ENCODE data around the gene PIKFYVE.
"Not testable (repeated sequence)": the region's sequence is repeated elsewhere in the genome, so short reads cannot be mapped to it uniquely, and the experiment has no call there.

Gene PIKFYVE

DNA sequence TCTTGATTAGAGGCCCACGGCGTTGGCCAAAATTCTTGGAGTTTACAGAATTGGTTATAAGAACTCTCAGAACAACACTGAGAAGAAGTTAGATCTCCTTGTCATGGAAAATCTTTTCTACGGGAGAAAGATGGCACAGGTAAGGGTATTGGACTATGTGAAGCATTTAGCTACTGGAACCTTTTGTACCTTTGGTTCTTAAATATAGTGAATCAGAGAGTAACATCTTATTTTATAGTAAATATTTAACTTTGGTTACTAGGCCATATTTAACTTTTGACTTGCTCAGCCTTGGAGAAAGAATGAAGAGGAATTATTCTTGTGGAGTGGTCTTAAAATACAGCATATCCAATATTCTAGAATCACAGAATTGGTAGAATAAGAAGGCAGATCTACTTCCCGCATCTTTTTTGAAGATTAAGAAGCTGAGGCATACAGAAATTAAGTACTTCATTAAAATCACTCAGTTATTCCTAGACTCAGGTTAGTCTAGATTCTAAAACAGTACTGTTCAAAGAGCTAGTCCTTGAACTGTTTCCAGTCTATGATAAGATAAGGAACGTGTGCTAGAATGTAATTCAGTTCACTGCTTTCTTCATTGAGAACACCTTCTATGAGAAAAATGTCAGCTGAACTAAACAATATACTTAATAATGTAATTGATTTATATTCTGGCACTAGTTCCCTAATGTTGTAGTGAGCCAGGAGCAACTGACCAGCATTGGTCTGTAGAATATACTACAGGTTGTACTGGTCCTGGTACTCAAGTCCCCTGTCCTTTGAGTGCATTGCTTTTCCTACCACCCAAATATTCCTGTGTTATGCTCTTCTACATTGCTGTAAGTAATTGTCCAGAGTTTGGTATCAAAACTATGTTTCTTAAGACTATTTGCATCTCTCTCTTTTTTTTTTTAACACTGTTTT, 86.9 kb downstream of the PIKFYVE start:
- no peaks in the 10 kb centered on the region for H3K27me3 Mint-ChIP-seq
- no peaks in the 10 kb centered on the region for H3K4me1 Mint-ChIP-seq (ENCODE audit: low read depth)
- intact Hi-C loops (cut with micrococcal nuclease) = loop anchor here (5.0 kb wide), 1 partner anchor 61 kb away; no protein-coding TSS in a partner anchor
- no peak overlapping the region for H3K4me3 Mint-ChIP-seq
- no peak overlapping the region for H3K27ac Mint-ChIP-seq
- H3K36me3 Mint-ChIP-seq (ENCODE audit: low read depth) = peaks cover 90% of the 10 kb centered on the region
- H3K9me3 Mint-ChIP-seq = no peaks in the 10 kb centered on the region

GRCh38 chr2:208354964-208355381, 88.9 kb downstream of the PIKFYVE start:
- Mint-ChIP-seq H3K36me3 (ENCODE audit: low read depth) (peaks cover 89% of the 10 kb centered on the region), H3K27me3 (no peaks in the 10 kb centered on the region), H3K9me3 (peaks cover 8% of the 10 kb centered on the region), H3K4me1 (ENCODE audit: low read depth) (peaks cover 5% of the 10 kb centered on the region), H3K27ac (no peak overlapping the region), H3K4me3 (no peak overlapping the region)
- intact Hi-C loops (cut with micrococcal nuclease) = loop anchor here (5.0 kb wide), 1 partner anchor 63 kb away; no protein-coding TSS in a partner anchor

DNA sequence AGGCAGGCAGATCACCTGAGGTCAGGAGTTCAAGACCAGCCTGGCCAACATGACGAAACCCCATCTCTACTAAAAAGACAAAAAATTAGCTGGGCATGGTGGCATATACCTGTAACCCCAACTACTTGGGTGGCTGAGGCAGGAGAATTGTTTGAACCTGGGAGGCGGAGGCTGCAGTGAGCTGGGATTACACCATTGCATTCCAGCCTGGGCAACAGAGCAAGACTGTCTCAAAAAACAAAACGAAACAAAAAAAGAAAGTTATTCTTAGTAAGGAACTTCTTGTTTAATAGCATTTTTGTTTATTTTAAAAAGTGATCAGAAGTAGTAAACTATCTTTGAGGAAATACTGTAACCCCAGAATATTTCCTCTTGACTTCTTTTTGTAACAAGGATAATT, 90.4 kb downstream of the PIKFYVE start:
- H3K4me3 Mint-ChIP-seq; H3K27me3 Mint-ChIP-seq; H3K9me3 Mint-ChIP-seq; H3K27ac Mint-ChIP-seq; intact Hi-C loops (cut with micrococcal nuclease); H3K4me1 Mint-ChIP-seq (ENCODE audit: low read depth): not testable (repeated sequence)
- H3K36me3 Mint-ChIP-seq (ENCODE audit: low read depth) = peaks cover 79% of the 10 kb centered on the region

- Mint-ChIP-seq H3K27me3 (no peaks in the 10 kb centered on the region), H3K27ac (no peak overlapping the region)
- intact Hi-C loops (cut with micrococcal nuclease) = no loop called here
Observed at GRCh38 chr2:208356846-208357574, 91.0 kb downstream of the PIKFYVE start.

GRCh38 chr2:208358758-208359631, 92.9 kb downstream of the PIKFYVE start:
- Mint-ChIP-seq H3K9me3 (peaks cover 8% of the 10 kb centered on the region), H3K4me3 (peak overlapping the region; percentile 84), H3K27me3 (no peaks in the 10 kb centered on the region), H3K36me3 (ENCODE audit: low read depth) (peaks cover 54% of the 10 kb centered on the region), H3K4me1 (ENCODE audit: low read depth) (peaks cover 5% of the 10 kb centered on the region), H3K27ac (peak overlapping the region; percentile 83)
- intact Hi-C loops (cut with micrococcal nuclease) = no loop called here

More at GRCh38 chr2:208356846-208357574, 91.0 kb downstream of the PIKFYVE start:
- Mint-ChIP-seq H3K9me3 (peaks cover 8% of the 10 kb centered on the region), H3K36me3 (ENCODE audit: low read depth) (peaks cover 73% of the 10 kb centered on the region), H3K4me3 (no peak overlapping the region), H3K4me1 (ENCODE audit: low read depth) (peaks cover 5% of the 10 kb centered on the region)

- Mint-ChIP-seq H3K27ac (peak overlapping the region; percentile 83), H3K4me3 (peak overlapping the region; percentile 84), H3K27me3 (no peaks in the 10 kb centered on the region), H3K9me3 (peaks cover 14% of the 10 kb centered on the region), H3K4me1 (ENCODE audit: low read depth) (peaks cover 5% of the 10 kb centered on the region), H3K36me3 (ENCODE audit: low read depth) (peaks cover 47% of the 10 kb centered on the region)
- intact Hi-C loops (cut with micrococcal nuclease) = no loop called here
Observed at GRCh38 chr2:208359632-208359986, 93.6 kb downstream of the PIKFYVE start.

- Mint-ChIP-seq H3K9me3 (peaks cover 22% of the 10 kb centered on the region), H3K36me3 (ENCODE audit: low read depth) (peaks cover 39% of the 10 kb centered on the region), H3K27me3 (no peaks in the 10 kb centered on the region), H3K27ac (no peak overlapping the region), H3K4me3 (no peak overlapping the region), H3K4me1 (ENCODE audit: low read depth) (peaks cover 5% of the 10 kb centered on the region)
- intact Hi-C loops (cut with micrococcal nuclease) = no loop called here
Observed at GRCh38 chr2:208360259-208361076, 94.4 kb downstream of the PIKFYVE start.

DNA sequence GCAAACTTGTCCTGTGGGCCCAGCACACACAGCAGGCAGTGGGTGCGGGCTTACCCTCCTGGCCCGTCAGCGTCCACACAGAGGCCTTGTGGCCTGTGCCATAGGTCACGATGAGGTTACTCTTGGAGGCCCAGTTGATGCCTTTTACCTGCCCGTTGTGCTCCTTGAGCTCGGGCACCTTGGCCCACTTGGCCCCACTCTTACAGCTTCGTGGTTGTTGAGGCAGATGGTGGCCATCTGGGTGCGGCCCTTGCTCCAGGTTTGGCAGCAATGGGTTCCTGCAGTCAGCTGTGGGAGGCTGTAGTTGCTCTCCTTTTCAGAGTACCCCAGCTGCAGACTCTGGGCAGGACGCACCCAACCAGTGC, 95.0 kb downstream of the PIKFYVE start:
- Mint-ChIP-seq H3K4me1 (ENCODE audit: low read depth) (peaks cover 5% of the 10 kb centered on the region), H3K27me3 (no peaks in the 10 kb centered on the region), H3K36me3 (ENCODE audit: low read depth) (peaks cover 34% of the 10 kb centered on the region), H3K4me3 (no peak overlapping the region), H3K9me3 (peaks cover 24% of the 10 kb centered on the region), H3K27ac (no peak overlapping the region)
- intact Hi-C loops (cut with micrococcal nuclease) = no loop called here

DNA sequence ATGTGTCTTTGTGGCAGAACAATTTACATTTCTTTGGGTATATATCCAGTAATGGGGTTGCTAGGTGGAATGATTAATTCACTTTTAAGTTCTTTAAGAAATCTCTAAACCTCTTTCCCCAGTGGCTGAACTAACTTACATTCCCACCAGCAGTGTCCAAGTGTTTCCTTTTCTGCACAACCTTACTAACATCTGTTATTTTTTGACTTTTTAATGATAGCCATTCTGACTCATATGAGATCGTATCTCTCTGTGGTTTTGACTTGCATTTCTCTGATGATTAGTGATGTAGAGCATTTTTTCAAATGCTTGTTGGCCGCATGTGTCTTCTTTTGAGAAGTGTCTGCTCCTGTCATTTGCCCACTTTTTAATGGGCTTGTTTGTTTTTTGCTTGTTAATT, 97.4 kb downstream of the PIKFYVE start:
- no peaks in the 10 kb centered on the region for H3K27me3 Mint-ChIP-seq
- peaks cover 18% of the 10 kb centered on the region for H3K36me3 Mint-ChIP-seq (ENCODE audit: low read depth)
- intact Hi-C loops (cut with micrococcal nuclease) = no loop called here
- peaks cover 14% of the 10 kb centered on the region for H3K4me1 Mint-ChIP-seq (ENCODE audit: low read depth)
- H3K9me3 Mint-ChIP-seq = peaks cover 24% of the 10 kb centered on the region
- H3K27ac Mint-ChIP-seq = no peak overlapping the region
- H3K4me3 Mint-ChIP-seq = no peak overlapping the region

GRCh38 chr2:208366215-208367127, 100.4 kb downstream of the PIKFYVE start:
- Mint-ChIP-seq H3K9me3 (peaks cover 16% of the 10 kb centered on the region), H3K27ac (peak overlapping the region; percentile 41), H3K27me3 (no peaks in the 10 kb centered on the region), H3K4me1 (ENCODE audit: low read depth) (peaks cover 9% of the 10 kb centered on the region), H3K4me3 (no peak overlapping the region), H3K36me3 (ENCODE audit: low read depth) (no peaks in the 10 kb centered on the region)
- intact Hi-C loops (cut with micrococcal nuclease) = no loop called here

DNA sequence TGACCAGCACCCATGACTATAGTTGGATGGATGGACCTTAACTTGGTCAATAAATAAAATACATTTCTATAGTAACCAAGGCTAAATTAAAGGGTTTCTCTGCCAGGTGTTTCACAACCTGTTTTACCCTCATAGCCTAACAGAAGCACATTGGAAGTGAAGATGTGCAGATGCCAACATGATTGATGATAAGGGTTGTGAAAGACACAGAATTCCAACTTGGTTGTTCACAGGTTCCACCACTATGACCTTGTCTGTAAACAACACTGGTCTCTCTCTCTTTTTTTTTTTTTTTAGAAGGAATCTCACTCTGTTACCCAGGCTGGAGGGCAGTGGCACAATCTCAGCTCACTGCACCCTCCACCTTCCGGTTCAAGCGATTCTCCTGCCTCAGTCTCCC, 103.0 kb downstream of the PIKFYVE start:
- Mint-ChIP-seq H3K36me3 (ENCODE audit: low read depth) (no peaks in the 10 kb centered on the region), H3K27ac (no peak overlapping the region), H3K9me3 (peaks cover 15% of the 10 kb centered on the region), H3K4me3 (no peak overlapping the region), H3K27me3 (no peaks in the 10 kb centered on the region), H3K4me1 (ENCODE audit: low read depth) (peaks cover 9% of the 10 kb centered on the region)
- intact Hi-C loops (cut with micrococcal nuclease) = no loop called here

DNA sequence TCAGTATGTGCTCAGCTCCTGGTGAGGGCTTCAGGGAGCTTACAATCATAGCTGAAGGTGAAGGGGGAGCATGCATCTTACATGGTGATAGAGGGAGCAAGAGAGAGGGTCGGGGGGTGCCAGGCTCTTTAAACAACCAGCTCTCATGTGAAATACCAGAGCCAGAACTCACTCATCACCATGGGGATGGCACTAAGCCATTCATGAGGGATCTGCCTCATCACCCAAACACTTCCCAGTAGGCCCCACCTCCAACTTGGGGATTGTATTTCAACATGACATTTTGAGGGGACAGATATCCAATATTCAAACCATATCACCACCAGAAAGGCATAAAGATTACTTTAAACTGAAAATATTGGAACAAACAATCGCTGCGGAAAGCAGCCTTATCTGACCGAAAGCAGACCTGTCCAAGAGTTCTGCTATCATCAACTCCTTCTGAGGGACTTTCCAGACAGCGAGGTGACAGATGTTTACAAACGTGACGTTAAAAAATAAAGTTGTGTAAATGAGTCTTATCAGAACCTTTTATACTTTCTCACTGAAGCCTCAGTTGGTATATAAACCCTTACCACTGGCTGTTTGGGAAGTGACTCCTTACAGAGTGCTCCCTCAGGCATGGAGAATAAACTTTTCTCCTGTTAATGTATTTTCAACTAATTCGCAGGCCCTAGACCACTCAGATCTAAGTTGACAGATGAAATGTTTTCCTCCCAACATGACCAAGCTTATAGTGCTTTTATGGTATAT, 105.0 kb downstream of the PIKFYVE start:
- H3K4me3 Mint-ChIP-seq = no peak overlapping the region
- peaks cover 9% of the 10 kb centered on the region for H3K4me1 Mint-ChIP-seq (ENCODE audit: low read depth)
- no peaks in the 10 kb centered on the region for H3K36me3 Mint-ChIP-seq (ENCODE audit: low read depth)
- H3K27ac Mint-ChIP-seq = no peak overlapping the region
- intact Hi-C loops (cut with micrococcal nuclease) = loop anchor here (5.0 kb wide), 1 partner anchor 836 kb away; no protein-coding TSS in a partner anchor
- H3K9me3 Mint-ChIP-seq = no peaks in the 10 kb centered on the region
- H3K27me3 Mint-ChIP-seq = no peaks in the 10 kb centered on the region

Measured in dendritic cell treated with granulocyte-macrophage colony-stimulating factor and Interleukin-4, amounts not matched to agents 40 ng/mL and 50 ng/mL, for 4 days (primary cell).